Activated CD8-positive, alpha-beta memory T cell treated with anti-CD3 and anti-CD28 coated beads, Interleukin-2, amount 10 ng/mL, durations not matched to agents 7 days and 5 days (primary cell): ENCODE results near the gene TPK1. TPM values are rescaled to one million over a fixed set of nuclear protein-coding genes. Genes with fewer than 3 reads are reported as not detected.

Experiments
- ATAC-seq: fragments of 150-1000 bp; cut with Tn5 transposase; one replicate; pipeline ENCODE4 v1.10.0; 2021; ENCODE audit warnings: moderate library complexity
- CTCF ChIA-PET: fragments of 350-600 bp; sonication (Branson Sonifier 250); formaldehyde crosslinking; loops from one replicate; lab custom pipeline; 2021; ENCODE audit warnings: antibody characterized with exemption; lab: Charles Lee
- DNase-seq: peaks from one replicate; pipeline ENCODE4 v3.0.0-alpha.2; 2020
- H3K27ac Mint-ChIP-seq: one replicate; pipeline ENCODE4 v1.8.0; 2021; ENCODE audit warnings: mild to moderate bottlenecking, mixed read lengths
- H3K27me3 Mint-ChIP-seq: one replicate; pipeline ENCODE4 v1.8.0; 2021; ENCODE audit warnings: mixed read lengths
- H3K36me3 Mint-ChIP-seq: one replicate; pipeline ENCODE4 v1.8.0; 2021; ENCODE audit warnings: mild to moderate bottlenecking, mixed read lengths
- H3K4me1 Mint-ChIP-seq: one replicate; pipeline ENCODE4 v1.8.0; 2021; ENCODE audit warnings: mixed read lengths
- H3K4me3 Mint-ChIP-seq: one replicate; pipeline ENCODE4 v1.8.0; 2021; ENCODE audit warnings: mild to moderate bottlenecking, moderate library complexity, mixed read lengths
- H3K9me3 Mint-ChIP-seq: one replicate; pipeline ENCODE4 v1.8.0; 2022; ENCODE audit warnings: low read depth, mixed read lengths
- total RNA-seq, 2 experiments: library from RNA; stranded (reverse); gene quantifications; one replicate each; pipeline ENCODE4 v1.2.3, GENCODE V29; 2021

The TPK1 gene
- total RNA-seq, 2 experiments from 2014 or later: 13.1 to 15.0 TPM

DNA sequence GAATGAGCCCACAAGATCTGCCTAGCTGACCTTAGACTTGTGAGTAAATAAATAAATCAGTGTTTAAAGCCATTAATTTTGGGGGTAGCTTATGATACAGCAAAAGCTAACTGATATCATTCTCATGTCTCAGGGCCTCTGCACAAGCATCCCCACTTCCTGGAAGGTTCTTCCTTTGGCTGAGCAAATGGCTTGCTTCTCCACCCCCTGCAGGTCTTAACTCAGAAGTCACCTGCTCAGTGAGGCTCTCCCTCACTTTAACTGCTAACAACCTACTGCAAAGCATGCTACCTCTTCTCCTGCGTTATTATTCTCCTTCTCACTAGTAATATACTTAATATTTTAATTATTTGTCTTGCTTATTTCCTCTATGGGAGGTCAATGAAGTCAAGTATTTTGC, 167.3 kb downstream of the TPK1 start:
- H3K9me3 Mint-ChIP-seq: no peaks in the 10 kb centered on the region
- H3K27me3 Mint-ChIP-seq: no peaks in the 10 kb centered on the region
- ATAC-seq: no peak
- CTCF ChIA-PET: no interaction called here
- H3K4me1 Mint-ChIP-seq: no peaks in the 10 kb centered on the region
- no peaks in the 10 kb centered on the region for H3K36me3 Mint-ChIP-seq
- no peak overlapping the region for H3K4me3 Mint-ChIP-seq
- no peak overlapping the region for H3K27ac Mint-ChIP-seq
- DNase-seq: no peak

DNA sequence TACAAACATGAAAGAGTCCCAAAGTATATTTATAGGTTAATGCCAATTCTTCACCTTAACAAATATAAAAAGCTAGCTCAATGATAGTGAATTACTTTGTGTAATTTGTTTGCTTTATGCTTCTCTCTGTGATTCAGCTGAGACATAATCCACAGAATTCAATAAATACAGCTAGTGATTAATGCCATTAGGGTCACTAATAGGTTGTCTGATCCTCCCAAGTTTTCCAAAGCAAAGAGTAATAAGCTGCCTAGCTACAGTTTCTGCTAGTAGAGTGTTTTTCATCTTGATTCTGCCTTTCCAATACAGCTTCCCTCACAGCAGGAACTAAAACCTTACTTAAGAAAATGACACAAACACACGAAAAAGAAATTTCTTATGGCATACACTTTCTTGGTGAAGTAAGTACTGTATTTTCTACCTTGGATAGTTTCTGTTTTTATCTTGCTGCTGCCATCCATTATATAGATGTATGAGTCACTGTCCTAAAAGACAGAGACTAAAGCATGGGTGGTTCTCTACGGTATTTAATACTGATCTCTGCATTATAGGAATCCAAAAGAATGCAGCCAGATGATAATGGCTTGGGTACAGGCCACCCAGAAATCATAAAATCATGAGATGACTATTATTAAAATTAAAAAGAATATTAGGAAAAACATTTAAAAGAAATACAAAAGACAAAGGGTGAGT, 170.0 kb downstream of the TPK1 start:
- CTCF ChIA-PET: no interaction called here
- no peaks in the 10 kb centered on the region for H3K9me3 Mint-ChIP-seq
- no peak overlapping the region for H3K4me3 Mint-ChIP-seq

DNA sequence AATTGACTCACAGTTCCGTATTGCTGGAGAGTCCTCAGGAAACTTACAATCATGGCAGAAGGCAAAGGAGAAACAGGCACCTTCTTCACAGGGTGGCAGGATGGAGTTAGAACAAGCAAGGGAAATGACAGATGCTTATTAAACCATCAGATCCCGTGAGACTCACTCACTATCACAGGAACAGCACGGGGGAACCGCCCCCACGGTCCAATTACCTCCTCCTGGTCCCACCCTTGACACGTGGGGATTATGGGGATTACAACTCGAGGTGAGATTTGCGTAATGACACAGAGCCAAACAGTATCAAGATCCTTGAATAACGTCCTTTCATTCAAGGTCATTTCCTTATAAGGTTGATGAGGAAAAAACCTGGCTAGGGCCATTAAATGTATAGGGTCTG, 176.6 kb downstream of the TPK1 start:
- Mint-ChIP-seq H3K4me1 (no peaks in the 10 kb centered on the region), H3K9me3 (no peaks in the 10 kb centered on the region), H3K27ac (no peak overlapping the region), H3K36me3 (no peaks in the 10 kb centered on the region), H3K4me3 (no peak overlapping the region), H3K27me3 (no peaks in the 10 kb centered on the region)
- no peak for ATAC-seq
- CTCF ChIA-PET: no interaction called here
- DNase-seq: no peak

More for the DNA sequence above, 170.0 kb downstream of the TPK1 start:
- no peak for DNase-seq
- no peaks in the 10 kb centered on the region for H3K36me3 Mint-ChIP-seq
- no peak for ATAC-seq
- no peaks in the 10 kb centered on the region for H3K4me1 Mint-ChIP-seq
- H3K27me3 Mint-ChIP-seq: no peaks in the 10 kb centered on the region
- H3K27ac Mint-ChIP-seq: no peak overlapping the region

DNA sequence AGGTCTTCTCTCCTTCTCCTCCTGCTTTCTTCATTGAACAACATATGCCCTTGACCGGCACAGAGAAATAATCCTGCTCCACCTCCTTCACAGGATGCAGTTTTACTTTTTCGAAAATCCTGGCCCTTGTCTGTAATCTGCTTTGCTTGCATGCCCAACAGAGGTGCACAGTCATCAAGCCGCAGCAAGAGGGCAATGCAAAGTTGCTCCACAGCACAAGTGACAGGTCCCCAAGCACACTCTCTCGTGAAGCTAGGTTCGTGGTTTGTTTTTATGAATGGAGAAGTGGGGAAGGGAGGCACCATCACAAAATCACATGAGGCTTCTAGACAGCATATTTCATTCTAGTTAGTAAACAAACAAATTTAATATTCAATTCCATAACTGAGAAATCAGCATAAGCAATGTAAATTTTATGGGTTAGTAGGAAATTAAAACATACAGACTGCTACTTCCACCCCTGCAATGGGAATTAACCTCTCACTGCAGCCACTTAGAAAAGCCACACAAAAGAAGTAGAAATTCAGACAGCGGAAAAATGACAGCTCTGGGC, 178.8 kb downstream of the TPK1 start:
- ATAC-seq (no peak), DNase-seq (no peak)
- CTCF ChIA-PET: interaction anchor here (1.5 kb wide), 1 partner anchor 19 kb away, joined by 3 read pairs; no protein-coding TSS in a partner anchor
- no peak overlapping the region for H3K27ac Mint-ChIP-seq
- no peaks in the 10 kb centered on the region for H3K9me3 Mint-ChIP-seq
- no peak overlapping the region for H3K4me3 Mint-ChIP-seq
- H3K36me3 Mint-ChIP-seq: no peaks in the 10 kb centered on the region
- H3K27me3 Mint-ChIP-seq: no peaks in the 10 kb centered on the region
- peaks cover 4% of the 10 kb centered on the region for H3K4me1 Mint-ChIP-seq

DNA sequence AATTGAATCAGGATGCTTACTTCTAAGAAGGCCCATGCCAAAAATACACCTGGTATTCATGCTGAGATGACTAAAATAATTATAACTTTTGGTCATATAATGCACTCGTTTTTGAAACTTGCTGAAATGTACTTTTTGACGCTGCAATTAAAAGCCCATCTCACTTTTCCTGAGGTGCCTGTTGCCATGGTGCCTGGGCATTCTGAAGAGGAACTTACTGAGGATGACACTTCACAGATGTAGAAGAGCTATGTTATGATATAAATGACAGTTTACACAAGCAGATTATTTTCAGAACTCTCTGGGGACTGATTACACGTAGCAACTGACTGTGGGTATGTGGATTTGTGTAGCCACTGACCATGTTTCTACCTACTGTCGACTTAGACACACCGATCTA, 182.4 kb downstream of the TPK1 start:
- no peak for ATAC-seq
- Mint-ChIP-seq H3K4me1 (peaks cover 7% of the 10 kb centered on the region), H3K9me3 (no peaks in the 10 kb centered on the region), H3K27ac (no peak overlapping the region), H3K36me3 (no peaks in the 10 kb centered on the region), H3K27me3 (no peaks in the 10 kb centered on the region), H3K4me3 (no peak overlapping the region)
- CTCF ChIA-PET: no interaction called here
- no peak for DNase-seq

DNA sequence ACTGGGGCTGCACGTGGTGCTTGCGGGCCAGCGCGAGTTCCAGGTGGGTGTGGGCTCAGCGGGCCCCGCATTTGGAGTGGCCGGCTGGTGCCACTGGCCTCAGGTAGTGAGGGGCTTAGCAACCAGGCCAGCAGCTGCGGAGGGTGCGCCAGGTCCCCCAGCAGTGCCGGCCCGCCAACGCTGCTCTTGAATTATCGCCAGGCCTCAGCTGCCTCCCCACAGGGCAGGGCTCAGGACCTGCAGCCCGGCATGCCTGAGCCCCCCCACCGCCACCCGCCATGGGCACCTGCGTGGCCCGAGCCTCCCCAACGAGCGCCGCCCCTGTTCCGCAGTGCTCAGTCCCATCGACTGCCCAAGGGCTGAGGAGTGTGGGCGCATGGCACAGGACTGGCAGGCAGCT, 185.4 kb downstream of the TPK1 start:
- Mint-ChIP-seq H3K27ac (no peak overlapping the region), H3K4me1 (peaks cover 7% of the 10 kb centered on the region), H3K4me3 (no peak overlapping the region), H3K9me3 (no peaks in the 10 kb centered on the region), H3K36me3 (peaks cover 6% of the 10 kb centered on the region), H3K27me3 (no peaks in the 10 kb centered on the region)
- CTCF ChIA-PET: no interaction called here
- no peak for ATAC-seq
- no peak for DNase-seq

DNA sequence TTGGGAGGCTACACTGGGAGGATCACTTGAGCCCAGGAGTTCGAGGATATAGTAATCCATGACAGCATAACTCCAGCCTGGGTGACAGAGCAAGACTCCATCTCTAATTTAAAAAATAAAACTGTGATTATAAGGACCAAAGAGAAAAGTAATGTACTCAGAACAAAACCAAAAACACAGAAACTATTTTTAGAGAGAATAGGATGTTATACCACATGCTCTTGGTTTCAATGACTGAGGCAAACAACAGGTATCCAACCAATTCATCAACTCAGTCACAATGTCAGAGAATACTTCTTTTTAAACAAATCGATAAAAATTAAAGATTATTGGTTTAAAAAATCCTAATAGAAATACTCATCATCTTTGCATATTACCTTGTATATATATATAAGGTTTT, 186.7 kb downstream of the TPK1 start:
- Mint-ChIP-seq H3K36me3 (peaks cover 6% of the 10 kb centered on the region), H3K4me3 (no peak overlapping the region), H3K4me1 (peaks cover 7% of the 10 kb centered on the region), H3K9me3 (no peaks in the 10 kb centered on the region), H3K27ac (no peak overlapping the region), H3K27me3 (no peaks in the 10 kb centered on the region)
- CTCF ChIA-PET: no interaction called here
- ATAC-seq (no peak), DNase-seq (no peak)

DNA sequence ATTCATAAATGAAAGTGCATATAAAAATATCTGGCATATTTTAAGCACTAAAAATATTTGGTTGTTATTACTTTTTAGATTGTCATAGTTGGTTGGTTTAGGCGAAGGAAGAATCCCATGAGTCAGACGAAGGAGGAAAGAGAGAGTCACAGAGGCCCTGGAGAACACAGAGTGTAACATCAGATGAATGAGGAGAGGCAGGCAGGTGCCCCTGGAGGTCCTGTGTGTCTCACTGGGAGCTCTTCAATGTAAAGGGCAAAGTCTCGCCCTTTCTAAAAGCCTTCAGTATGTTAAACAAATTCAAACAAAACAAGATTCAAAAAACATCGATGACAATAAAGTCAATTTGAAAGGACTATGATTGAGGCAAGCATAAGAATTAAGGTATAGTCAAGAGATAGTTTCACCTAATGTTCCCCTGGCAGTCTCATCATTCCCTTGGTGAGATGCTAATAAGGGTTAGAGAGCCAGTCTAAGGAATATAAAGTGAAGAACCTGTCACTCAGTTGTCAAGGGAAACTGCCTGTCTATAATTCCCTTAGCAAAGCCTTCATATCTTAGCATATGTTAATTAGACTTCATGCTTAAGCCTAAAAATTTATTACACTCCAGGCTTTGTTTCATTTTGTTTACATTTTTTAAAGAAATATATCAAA, 194.3 kb downstream of the TPK1 start:
- no peaks in the 10 kb centered on the region for H3K9me3 Mint-ChIP-seq
- no peak for ATAC-seq
- no peak overlapping the region for H3K4me3 Mint-ChIP-seq
- H3K27ac Mint-ChIP-seq: no peak overlapping the region
- H3K36me3 Mint-ChIP-seq: no peaks in the 10 kb centered on the region
- H3K27me3 Mint-ChIP-seq: no peaks in the 10 kb centered on the region
- CTCF ChIA-PET: no interaction called here
- H3K4me1 Mint-ChIP-seq: no peaks in the 10 kb centered on the region
- DNase-seq: no peak

DNA sequence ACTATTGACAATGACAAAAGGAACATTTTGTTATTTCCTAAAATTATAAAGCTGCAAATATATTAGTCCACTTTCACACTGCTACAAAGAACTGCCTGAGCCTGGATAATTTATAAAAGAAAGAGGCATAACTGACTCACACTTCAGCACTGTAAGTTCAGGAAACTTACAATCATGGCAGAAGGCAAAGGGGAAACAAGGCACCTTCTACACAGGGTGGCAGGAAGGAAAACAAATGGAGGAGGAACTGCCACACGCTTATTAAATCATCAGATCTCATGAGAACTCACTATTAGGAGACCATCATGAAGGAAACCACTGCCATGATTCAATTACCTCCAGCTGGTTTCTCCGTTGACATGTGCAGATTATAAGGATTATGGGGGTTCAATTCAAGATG, 203.1 kb downstream of the TPK1 start:
- CTCF ChIA-PET: no interaction called here
- DNase-seq: no peak
- H3K27me3 Mint-ChIP-seq: no peaks in the 10 kb centered on the region
- H3K4me1 Mint-ChIP-seq: no peaks in the 10 kb centered on the region
- H3K4me3 Mint-ChIP-seq: no peak overlapping the region
- H3K27ac Mint-ChIP-seq: no peak overlapping the region
- H3K9me3 Mint-ChIP-seq: peaks cover 3% of the 10 kb centered on the region
- no peak for ATAC-seq
- H3K36me3 Mint-ChIP-seq: peaks cover 5% of the 10 kb centered on the region

DNA sequence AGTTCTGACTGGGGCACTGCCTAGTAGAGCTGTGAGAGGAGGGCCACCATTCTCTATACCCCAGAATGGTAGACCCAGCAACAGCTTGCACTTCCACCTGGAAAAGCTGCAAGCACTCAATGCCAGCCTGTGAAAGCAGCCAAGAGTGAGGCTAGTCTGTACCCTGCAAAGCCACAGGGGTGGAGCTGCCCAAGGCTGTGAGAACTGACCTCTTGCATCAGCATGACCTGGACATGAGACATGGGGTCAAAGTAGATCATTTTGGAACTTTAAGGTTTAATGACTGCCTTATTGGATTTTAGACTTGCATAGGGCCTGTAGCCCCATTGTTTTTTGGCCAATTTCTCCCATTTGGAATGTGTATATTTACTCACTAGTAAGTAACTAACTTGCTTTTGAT, 206.3 kb downstream of the TPK1 start:
- peaks cover 5% of the 10 kb centered on the region for H3K36me3 Mint-ChIP-seq
- ATAC-seq (no peak), DNase-seq (no peak)
- CTCF ChIA-PET: no interaction called here
- H3K27ac Mint-ChIP-seq: no peak overlapping the region
- H3K27me3 Mint-ChIP-seq: no peaks in the 10 kb centered on the region
- H3K4me1 Mint-ChIP-seq: no peaks in the 10 kb centered on the region
- no peak overlapping the region for H3K4me3 Mint-ChIP-seq
- peaks cover 3% of the 10 kb centered on the region for H3K9me3 Mint-ChIP-seq

DNA sequence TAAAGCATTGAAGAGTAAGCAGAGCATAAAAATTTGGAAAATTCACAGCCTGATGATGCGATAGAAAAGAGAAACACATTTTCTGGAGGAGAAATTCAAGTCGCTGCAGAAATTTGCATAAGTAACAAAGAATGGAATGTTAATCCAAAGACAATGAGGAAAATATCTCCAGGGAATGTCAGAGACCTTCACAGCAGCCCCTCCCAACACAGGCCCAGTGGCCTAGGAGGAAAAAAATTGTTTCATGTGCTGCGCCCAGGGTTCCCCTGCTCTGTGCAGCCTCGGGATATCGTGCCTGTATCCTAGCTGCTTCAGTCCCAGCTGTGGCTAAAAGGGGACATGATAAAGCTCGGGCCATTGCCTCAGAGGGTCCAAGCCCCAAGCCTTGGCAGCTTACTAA, 206.8 kb downstream of the TPK1 start:
- DNase-seq (no peak), ATAC-seq (no peak)
- no peaks in the 10 kb centered on the region for H3K4me1 Mint-ChIP-seq
- H3K4me3 Mint-ChIP-seq: no peak overlapping the region
- CTCF ChIA-PET: no interaction called here
- H3K36me3 Mint-ChIP-seq: peaks cover 5% of the 10 kb centered on the region
- H3K27ac Mint-ChIP-seq: no peak overlapping the region
- peaks cover 3% of the 10 kb centered on the region for H3K9me3 Mint-ChIP-seq
- H3K27me3 Mint-ChIP-seq: no peaks in the 10 kb centered on the region

DNA sequence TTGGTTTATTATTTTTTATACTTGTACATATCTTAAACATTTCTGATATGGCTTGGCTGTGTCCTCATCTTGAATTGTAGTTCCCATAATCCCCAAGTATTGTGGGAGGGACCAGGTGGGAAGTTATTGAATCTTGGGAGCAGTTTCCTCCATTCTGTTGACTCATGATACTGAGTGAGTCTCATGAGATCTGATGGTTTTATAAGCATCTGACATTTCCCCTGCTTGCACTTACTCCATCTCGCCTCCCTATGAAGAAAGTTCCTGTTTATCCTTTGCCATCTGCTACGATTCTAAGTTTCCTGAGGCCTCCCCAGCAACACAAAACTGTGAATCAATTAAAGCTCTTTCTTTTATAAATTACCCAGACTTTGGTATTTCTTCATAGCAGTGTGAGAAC, 207.7 kb downstream of the TPK1 start:
- Mint-ChIP-seq H3K36me3 (peaks cover 5% of the 10 kb centered on the region), H3K9me3 (peaks cover 3% of the 10 kb centered on the region), H3K27me3 (no peaks in the 10 kb centered on the region), H3K4me3 (no peak overlapping the region), H3K27ac (no peak overlapping the region), H3K4me1 (no peaks in the 10 kb centered on the region)
- ATAC-seq (no peak), DNase-seq (no peak)
- CTCF ChIA-PET: no interaction called here

DNA sequence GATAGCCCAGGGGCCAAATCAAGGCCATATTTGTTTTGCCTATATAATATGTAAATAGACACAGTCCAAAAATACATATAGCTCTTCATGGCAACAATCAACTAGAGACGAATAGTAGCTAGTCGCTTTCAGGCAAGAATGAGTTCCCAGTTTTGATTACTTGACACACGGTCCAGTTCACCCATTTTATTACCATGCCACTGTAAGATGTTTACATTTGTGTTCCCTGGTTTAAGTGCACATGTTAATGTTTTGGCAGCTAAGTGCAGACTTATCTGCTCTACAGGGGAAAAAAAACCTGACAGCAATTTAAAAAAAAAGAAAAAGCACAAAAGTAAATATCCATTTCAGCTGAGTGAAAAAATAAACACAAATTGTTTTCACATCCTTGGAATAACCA, 213.1 kb downstream of the TPK1 start:
- no peak for ATAC-seq
- Mint-ChIP-seq H3K27me3 (no peaks in the 10 kb centered on the region), H3K36me3 (peaks cover 6% of the 10 kb centered on the region), H3K9me3 (peaks cover 4% of the 10 kb centered on the region), H3K4me3 (no peak overlapping the region), H3K4me1 (no peaks in the 10 kb centered on the region), H3K27ac (no peak overlapping the region)
- no peak for DNase-seq
- CTCF ChIA-PET: no interaction called here

DNA sequence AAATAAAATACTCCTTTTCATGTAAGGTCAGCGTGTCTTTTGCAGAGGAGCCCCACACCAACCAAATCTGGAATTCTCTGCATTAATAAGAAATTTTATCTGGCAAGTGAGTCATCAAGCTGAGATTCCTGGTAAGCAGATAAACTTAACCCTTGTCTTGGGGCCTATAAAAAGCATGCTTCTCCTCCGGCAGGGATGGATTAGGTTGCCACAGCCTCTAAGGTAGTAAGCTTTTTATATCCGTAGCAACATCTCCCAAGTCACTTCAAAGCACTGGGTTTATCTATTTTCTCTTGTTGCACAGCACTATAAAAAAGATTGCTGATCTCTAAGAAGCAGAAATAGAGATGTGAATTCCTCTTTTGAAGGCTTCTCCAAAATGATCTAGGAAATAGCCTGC, 229.6 kb downstream of the TPK1 start:
- H3K36me3 Mint-ChIP-seq: no peaks in the 10 kb centered on the region
- no peaks in the 10 kb centered on the region for H3K27me3 Mint-ChIP-seq
- no peaks in the 10 kb centered on the region for H3K9me3 Mint-ChIP-seq
- no peaks in the 10 kb centered on the region for H3K4me1 Mint-ChIP-seq
- DNase-seq (no peak), ATAC-seq (no peak)
- CTCF ChIA-PET: interaction anchor here (1.6 kb wide), 1 partner anchor 9 kb away, joined by 3 read pairs; no protein-coding TSS in a partner anchor
- no peak overlapping the region for H3K27ac Mint-ChIP-seq
- H3K4me3 Mint-ChIP-seq: no peak overlapping the region
